IMR-90 (cell line): ENCODE data around the gene SLC19A1. TPM values are rescaled to one million over a fixed set of nuclear protein-coding genes. Genes with fewer than 3 reads are reported as not detected.

ENCODE experiments used
- ATAC-seq: fragments of 200-7000 bp; cut with Tn5 transposase; 2 replicates; pipeline ENCODE4 v1.9.1; 2020; ENCODE audit warnings: low read depth, mild to moderate bottlenecking, moderate library complexity
- BruUV-seq: library from RNA; stranded (reverse); fragments of 400-500 nt; replicated peaks from 2 replicates; lab custom pipeline; 2021; lab: Mats Ljungman, UMichigan
- CTCF ChIA-PET: fragments of 300-600 bp; formaldehyde crosslinking; extraction: SDS; loops from one replicate; lab custom pipeline; 2021; ENCODE audit warnings: antibody characterized with exemption; lab: Yijun Ruan, JAX
- POLR2A ChIA-PET: fragments of 300-600 bp; sonication (Branson Sonifier 250); formaldehyde crosslinking; loops from one replicate; lab custom pipeline; 2022; ENCODE audit warnings: antibody characterized with exemption; ENCODE audit not compliant: unreplicated experiment; lab: Charles Lee
- DNase-seq: peaks from one replicate; pipeline ENCODE4 v3.0.0; 2013
- H2AFZ ChIP-seq: replicated peaks from 2 replicates; pipeline ENCODE3; 2013; ENCODE audit warnings: low read length, mild to moderate bottlenecking; ENCODE audit not compliant: poor library complexity
- H2AK5ac ChIP-seq: 2 replicates; pipeline ENCODE4 v1.6.1; 2013; ENCODE audit warnings: low read depth, low read length, inconsistent platforms
- H2AK9ac ChIP-seq: replicated peaks from 2 replicates; pipeline ENCODE3; 2013; ENCODE audit warnings: mild to moderate bottlenecking, low read depth, low read length, moderate library complexity; ENCODE audit not compliant: poor library complexity
- H2BK120ac ChIP-seq: 2 replicates; pipeline ENCODE4 v1.6.1; 2013; ENCODE audit warnings: low read depth, low read length, inconsistent platforms
- H2BK15ac ChIP-seq: 3 replicates; pipeline ENCODE4 v1.6.1; 2013; ENCODE audit warnings: low read depth, low read length, inconsistent platforms
- H2BK20ac ChIP-seq: 2 replicates; pipeline ENCODE4 v1.6.1; 2013; ENCODE audit warnings: low read depth, mild to moderate bottlenecking, inconsistent platforms, low read length, moderate library complexity
- H2BK5ac ChIP-seq: 2 replicates; pipeline ENCODE4 v1.6.1; 2013; ENCODE audit warnings: mild to moderate bottlenecking, low read depth, low read length, inconsistent platforms; ENCODE audit not compliant: poor library complexity, severe bottlenecking
- H3K14ac ChIP-seq: replicated peaks from 2 replicates; pipeline ENCODE4 v1.6.1; 2013; ENCODE audit warnings: low read depth, low read length, inconsistent platforms
- H3K18ac ChIP-seq: 2 replicates; pipeline ENCODE4 v1.6.1; 2013; ENCODE audit warnings: low read depth, low read length, control low read depth
- H3K23ac ChIP-seq: 2 replicates; pipeline ENCODE4 v1.6.1; 2013; ENCODE audit warnings: low read depth, low read length, inconsistent platforms
- H3K27ac ChIP-seq: 2 replicates; pipeline ENCODE4 v1.5.1; 2013; ENCODE audit warnings: mild to moderate bottlenecking, control low read depth, low read length; ENCODE audit not compliant: insufficient read depth
- H3K27me3 ChIP-seq: 2 replicates; pipeline ENCODE4 v1.6.1; 2013; ENCODE audit warnings: low read length; ENCODE audit not compliant: control insufficient read depth, insufficient read depth
- H3K36me3 ChIP-seq: 2 replicates; pipeline ENCODE4 v1.6.1; 2013; ENCODE audit warnings: low read length, mixed read lengths; ENCODE audit not compliant: control insufficient read depth, insufficient read depth
- H3K4ac ChIP-seq: 2 replicates; pipeline ENCODE4 v1.6.1; 2013; ENCODE audit warnings: low read depth, low read length, inconsistent platforms
- H3K4me1 ChIP-seq: 2 replicates; pipeline ENCODE4 v1.6.1; 2013; ENCODE audit warnings: low read length, mixed read lengths; ENCODE audit not compliant: control insufficient read depth, insufficient read depth
- H3K4me2 ChIP-seq: 2 replicates; pipeline ENCODE4 v1.6.1; 2013; ENCODE audit warnings: low read depth, mild to moderate bottlenecking, control low read depth, low read length, moderate library complexity
- H3K4me3 ChIP-seq: 2 replicates; pipeline ENCODE4 v1.5.1; 2013; ENCODE audit warnings: low read depth, mild to moderate bottlenecking, control low read depth, low read length, moderate library complexity; ENCODE audit not compliant: insufficient read depth
- H3K56ac ChIP-seq: 2 replicates; pipeline ENCODE4 v1.6.1; 2013; ENCODE audit warnings: low read length, inconsistent platforms; ENCODE audit not compliant: insufficient read depth; ENCODE audit errors: extremely low read depth
- H3K79me1 ChIP-seq, 2 experiments: 2 replicates each; pipeline ENCODE4 v1.6.1; 2013; ENCODE audit warnings: low read length in 2 of 2, inconsistent platforms in 1 of 2, low read depth in 1 of 2
- H3K9ac ChIP-seq: 2 replicates; pipeline ENCODE4 v1.6.1; 2013; ENCODE audit warnings: low read depth, low read length, control low read depth
- H3K9me1 ChIP-seq: 2 replicates; pipeline ENCODE4 v1.6.1; 2013; ENCODE audit warnings: low read length, inconsistent platforms; ENCODE audit not compliant: insufficient read depth
- H3K9me3 ChIP-seq: 2 replicates; pipeline ENCODE4 v1.6.1; 2013; ENCODE audit warnings: low read length; ENCODE audit not compliant: control insufficient read depth, insufficient read depth
- H4K20me1 ChIP-seq: 2 replicates; pipeline ENCODE4 v1.6.1; 2013; ENCODE audit warnings: low read length, inconsistent platforms; ENCODE audit not compliant: insufficient read depth
- H4K5ac ChIP-seq: 2 replicates; pipeline ENCODE4 v1.6.1; 2013; ENCODE audit warnings: mild to moderate bottlenecking, low read depth, low read length, control low read depth
- H4K8ac ChIP-seq, 2 experiments: 2 replicates each; pipeline ENCODE4 v1.6.1; 2013; ENCODE audit warnings: low read depth in 2 of 2, low read length in 2 of 2, control low read depth in 1 of 2, inconsistent platforms in 1 of 2
- H4K91ac ChIP-seq: 2 replicates; pipeline ENCODE4 v1.6.1; 2013; ENCODE audit warnings: low read depth, low read length, inconsistent platforms; ENCODE audit not compliant: insufficient read depth
- BHLHE40 ChIP-seq: fragments of 150-350 bp; IDR thresholded peaks from 2 replicates; pipeline ENCODE4 v1.6.1; 2016; ENCODE audit warnings: mild to moderate bottlenecking, low read depth, low read length
- CEBPB ChIP-seq: IDR thresholded peaks from 2 replicates; pipeline ENCODE4 v1.6.1; 2012; ENCODE audit warnings: low read depth, low read length, improper control_type of control experiment
- CHD1 ChIP-seq: IDR thresholded peaks from 2 replicates; pipeline ENCODE4 v1.6.1; 2012; ENCODE audit warnings: low read depth, low read length, improper control_type of control experiment
- CTCF ChIP-seq: conservative IDR thresholded peaks from 2 replicates; pipeline ENCODE4 v1.5.1; 2012; ENCODE audit warnings: mild to moderate bottlenecking, low read depth, low read length, improper control_type of control experiment
- ELK1 ChIP-seq: fragments of 150-350 bp; IDR thresholded peaks from 2 replicates; pipeline ENCODE4 v1.6.1; 2016; ENCODE audit warnings: low read depth, mild to moderate bottlenecking, low read length, moderate library complexity, borderline replicate concordance
- FOS ChIP-seq: fragments of 150-350 bp; IDR thresholded peaks from 2 replicates; pipeline ENCODE4 v1.6.1; 2016; ENCODE audit warnings: low read depth, low read length
- MAFK ChIP-seq: IDR thresholded peaks from 2 replicates; pipeline ENCODE4 v1.6.1; 2012; ENCODE audit warnings: low read depth, low read length, improper control_type of control experiment
- MAZ ChIP-seq: IDR thresholded peaks from 2 replicates; pipeline ENCODE4 v1.6.1; 2012; ENCODE audit warnings: low read depth, mild to moderate bottlenecking, low read length, improper control_type of control experiment, moderate library complexity, borderline replicate concordance
- MXI1 ChIP-seq: IDR thresholded peaks from 2 replicates; pipeline ENCODE4 v1.6.1; 2012; ENCODE audit warnings: low read depth, mild to moderate bottlenecking, low read length, moderate library complexity, borderline replicate concordance
- NFE2L2 ChIP-seq: fragments of 150-350 bp; IDR thresholded peaks from 2 replicates; pipeline ENCODE4 v1.6.1; 2016; ENCODE audit warnings: low read depth, mild to moderate bottlenecking, low read length
- POLR2A ChIP-seq: IDR thresholded peaks from 2 replicates; pipeline ENCODE4 v1.6.1; 2012; ENCODE audit warnings: mild to moderate bottlenecking, low read depth, low read length
- RAD21 ChIP-seq: IDR thresholded peaks from 2 replicates; pipeline ENCODE4 v1.6.1; 2012; ENCODE audit warnings: low read length, improper control_type of control experiment
- RCOR1 ChIP-seq: IDR thresholded peaks from 2 replicates; pipeline ENCODE4 v1.6.1; 2012; ENCODE audit warnings: mild to moderate bottlenecking, low read length, improper control_type of control experiment; ENCODE audit not compliant: insufficient replicate concordance
- RFX5 ChIP-seq: IDR thresholded peaks from 2 replicates; pipeline ENCODE4 v1.8.0; 2012; ENCODE audit warnings: low read depth, mild to moderate bottlenecking, low read length, moderate library complexity
- SMC3 ChIP-seq: fragments of 150-350 bp; IDR thresholded peaks from 2 replicates; pipeline ENCODE4 v1.6.1; 2016; ENCODE audit warnings: low read depth, mild to moderate bottlenecking, antibody characterized with exemption, low read length, moderate library complexity
- USF2 ChIP-seq: fragments of 150-350 bp; IDR thresholded peaks from 2 replicates; pipeline ENCODE4 v1.6.1; 2017; ENCODE audit warnings: mild to moderate bottlenecking, antibody characterized with exemption, low read length, low read depth
- WGBS, 2 experiments: methylation state at CpG; one replicate each; pipeline versions ENCODE4 v1.1.5 to v1.1.7; 2013; ENCODE audit warnings: missing lambda C conversion rate in 2 of 2; ENCODE audit not compliant: insufficient read length in 1 of 2; ENCODE audit errors: extremely low coverage in 2 of 2; 5-methylcytosine and 5-hydroxymethylcytosine counted together
- dilution Hi-C: fragments of 300-500 bp; cut with HindIII; formaldehyde crosslinking; loops from one replicate; pipeline ENCODE4 v1.14.3; 2018; ENCODE audit warnings: low sequenced_read_pairs; ENCODE audit not compliant: unreplicated experiment
- in situ Hi-C: fragments of 300-500 bp; cut with MboI; formaldehyde crosslinking; loops from 3 replicates; pipeline ENCODE4 v1.14.3; 2019; ENCODE audit warnings: low sequenced_read_pairs, inconsistent platforms, mixed read lengths
- intact Hi-C: fragments of 100-400 bp; cut with micrococcal nuclease; formaldehyde crosslinking; loops from 2 replicates; pipeline ENCODE4 v1.10.0; 2022
- polyA plus RNA-seq, 3 experiments: library from polyadenylated mRNA; depleted of rRNA; stranded (reverse); fragments of >200 nt; gene quantifications; 2 replicates each; pipeline ENCODE4 v1.2.3, GENCODE V29; 2012; ENCODE audit warnings: low replicate concordance in 1 of 3
- total RNA-seq: library from RNA; depleted of rRNA; stranded (reverse); fragments of >200 nt; gene quantifications from 2 replicates; pipeline ENCODE4 v1.2.3, GENCODE V29; 2012

The SLC19A1 gene
- total and polyA plus RNA-seq, 2 of the 4 experiments (the other 2 are of a cell fraction) = 2.2 to 16.2 TPM

GRCh38 chr21:45575304-45575992 lies 33.2 kb upstream of the SLC19A1 start:
- Histone ChIP-seq H2AK9ac (no peak overlapping the region), H3K4me3 (no peak overlapping the region), H2BK15ac (no peak overlapping the region), H3K9me1 (no peaks in the 10 kb centered on the region), H3K79me1 (no peaks in the 10 kb centered on the region), H3K27ac (no peak overlapping the region), H3K56ac (no peak overlapping the region), H3K4me2 (no peak overlapping the region), H3K4me1 (peaks cover 6% of the 10 kb centered on the region), H2BK20ac (no peak overlapping the region), H4K91ac (no peak overlapping the region), H3K27me3 (peaks cover 55% of the 10 kb centered on the region), H2AFZ (no peak overlapping the region), H2BK120ac (no peak overlapping the region), H3K18ac (no peak overlapping the region), H3K23ac (no peak overlapping the region), H3K9me3 (no peaks in the 10 kb centered on the region), H4K8ac (no peak overlapping the region), H2BK5ac (no peak overlapping the region), H2AK5ac (no peak overlapping the region), H4K5ac (no peak overlapping the region), H3K14ac (no peak overlapping the region), H3K9ac (no peak overlapping the region), H3K36me3 (no peaks in the 10 kb centered on the region), H3K4ac (no peak overlapping the region), H4K20me1 (no peaks in the 10 kb centered on the region; the same call in 1 of the 2 replicates)
- ChIA-PET POLR2A (no interaction called here), CTCF (no interaction called here)
- DNase-seq (no peak), ATAC-seq (no peak)
- dilution Hi-C loops (no loop called here), in situ Hi-C loops (no loop called here), intact Hi-C loops (no loop called here)
- no TSS peak for BruUV-seq
- TF ChIP-seq FOS (no peak), CTCF (no peak), NFE2L2 (no peak), USF2 (no peak), BHLHE40 (no peak), MAZ (no peak), CEBPB (no peak), SMC3 (no peak), CHD1 (no peak), ELK1 (no peak), MAFK (no peak), RAD21 (no peak), RFX5 (no peak), MXI1 (no peak), RCOR1 (no peak), POLR2A (no peak)
- WGBS, 2 experiments = 95% methylated on average over 10 of the region's 26 CpGs; no CpG with 5 or more reads in 1 of the 2 experiments
